AG08395 (cell line): Measurements from ENCODE around the gene MAPT.
"Not testable (repeated sequence)": the region's sequence is repeated elsewhere in the genome, so short reads cannot be mapped to it uniquely, and the experiment has no call there.

Experiments used
- DNase-seq: peaks from one replicate; pipeline ENCODE4 v3.0.0; 2012; ENCODE audit warnings: mixed read lengths, low spot score

Gene MAPT

DNA sequence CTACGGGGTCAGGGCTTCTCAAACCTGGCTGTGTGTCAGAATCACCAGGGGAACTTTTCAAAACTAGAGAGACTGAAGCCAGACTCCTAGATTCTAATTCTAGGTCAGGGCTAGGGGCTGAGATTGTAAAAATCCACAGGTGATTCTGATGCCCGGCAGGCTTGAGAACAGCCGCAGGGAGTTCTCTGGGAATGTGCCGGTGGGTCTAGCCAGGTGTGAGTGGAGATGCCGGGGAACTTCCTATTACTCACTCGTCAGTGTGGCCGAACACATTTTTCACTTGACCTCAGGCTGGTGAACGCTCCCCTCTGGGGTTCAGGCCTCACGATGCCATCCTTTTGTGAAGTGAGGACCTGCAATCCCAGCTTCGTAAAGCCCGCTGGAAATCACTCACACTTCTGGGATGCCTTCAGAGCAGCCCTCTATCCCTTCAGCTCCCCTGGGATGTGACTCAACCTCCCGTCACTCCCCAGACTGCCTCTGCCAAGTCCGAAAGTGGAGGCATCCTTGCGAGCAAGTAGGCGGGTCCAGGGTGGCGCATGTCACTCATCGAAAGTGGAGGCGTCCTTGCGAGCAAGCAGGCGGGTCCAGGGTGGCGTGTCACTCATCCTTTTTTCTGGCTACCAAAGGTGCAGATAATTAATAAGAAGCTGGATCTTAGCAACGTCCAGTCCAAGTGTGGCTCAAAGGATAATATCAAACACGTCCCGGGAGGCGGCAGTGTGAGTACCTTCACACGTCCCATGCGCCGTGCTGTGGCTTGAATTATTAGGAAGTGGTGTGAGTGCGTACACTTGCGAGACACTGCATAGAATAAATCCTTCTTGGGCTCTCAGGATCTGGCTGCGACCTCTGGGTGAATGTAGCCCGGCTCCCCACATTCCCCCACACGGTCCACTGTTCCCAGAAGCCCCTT is 115.6 kb downstream of the MAPT start:
- no peak for DNase-seq

DNA sequence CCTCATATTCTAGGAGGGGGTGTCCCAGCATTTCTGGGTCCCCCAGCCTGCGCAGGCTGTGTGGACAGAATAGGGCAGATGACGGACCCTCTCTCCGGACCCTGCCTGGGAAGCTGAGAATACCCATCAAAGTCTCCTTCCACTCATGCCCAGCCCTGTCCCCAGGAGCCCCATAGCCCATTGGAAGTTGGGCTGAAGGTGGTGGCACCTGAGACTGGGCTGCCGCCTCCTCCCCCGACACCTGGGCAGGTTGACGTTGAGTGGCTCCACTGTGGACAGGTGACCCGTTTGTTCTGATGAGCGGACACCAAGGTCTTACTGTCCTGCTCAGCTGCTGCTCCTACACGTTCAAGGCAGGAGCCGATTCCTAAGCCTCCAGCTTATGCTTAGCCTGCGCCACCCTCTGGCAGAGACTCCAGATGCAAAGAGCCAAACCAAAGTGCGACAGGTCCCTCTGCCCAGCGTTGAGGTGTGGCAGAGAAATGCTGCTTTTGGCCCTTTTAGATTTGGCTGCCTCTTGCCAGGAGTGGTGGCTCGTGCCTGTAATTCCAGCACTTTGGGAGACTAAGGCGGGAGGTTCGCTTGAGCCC is 116.3 kb downstream of the MAPT start:
- DNase-seq, result no peak

DNA sequence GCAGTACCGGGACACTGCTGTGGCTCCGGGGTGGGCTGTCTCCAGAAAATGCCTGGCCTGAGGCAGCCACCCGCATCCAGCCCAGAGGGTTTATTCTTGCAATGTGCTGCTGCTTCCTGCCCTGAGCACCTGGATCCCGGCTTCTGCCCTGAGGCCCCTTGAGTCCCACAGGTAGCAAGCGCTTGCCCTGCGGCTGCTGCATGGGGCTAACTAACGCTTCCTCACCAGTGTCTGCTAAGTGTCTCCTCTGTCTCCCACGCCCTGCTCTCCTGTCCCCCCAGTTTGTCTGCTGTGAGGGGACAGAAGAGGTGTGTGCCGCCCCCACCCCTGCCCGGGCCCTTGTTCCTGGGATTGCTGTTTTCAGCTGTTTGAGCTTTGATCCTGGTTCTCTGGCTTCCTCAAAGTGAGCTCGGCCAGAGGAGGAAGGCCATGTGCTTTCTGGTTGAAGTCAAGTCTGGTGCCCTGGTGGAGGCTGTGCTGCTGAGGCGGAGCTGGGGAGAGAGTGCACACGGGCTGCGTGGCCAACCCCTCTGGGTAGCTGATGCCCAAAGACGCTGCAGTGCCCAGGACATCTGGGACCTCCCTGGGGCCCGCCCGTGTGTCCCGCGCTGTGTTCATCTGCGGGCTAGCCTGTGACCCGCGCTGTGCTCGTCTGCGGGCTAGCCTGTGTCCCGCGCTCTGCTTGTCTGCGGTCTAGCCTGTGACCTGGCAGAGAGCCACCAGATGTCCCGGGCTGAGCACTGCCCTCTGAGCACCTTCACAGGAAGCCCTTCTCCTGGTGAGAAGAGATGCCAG is 117.6 kb downstream of the MAPT start:
- no peak for DNase-seq

DNA sequence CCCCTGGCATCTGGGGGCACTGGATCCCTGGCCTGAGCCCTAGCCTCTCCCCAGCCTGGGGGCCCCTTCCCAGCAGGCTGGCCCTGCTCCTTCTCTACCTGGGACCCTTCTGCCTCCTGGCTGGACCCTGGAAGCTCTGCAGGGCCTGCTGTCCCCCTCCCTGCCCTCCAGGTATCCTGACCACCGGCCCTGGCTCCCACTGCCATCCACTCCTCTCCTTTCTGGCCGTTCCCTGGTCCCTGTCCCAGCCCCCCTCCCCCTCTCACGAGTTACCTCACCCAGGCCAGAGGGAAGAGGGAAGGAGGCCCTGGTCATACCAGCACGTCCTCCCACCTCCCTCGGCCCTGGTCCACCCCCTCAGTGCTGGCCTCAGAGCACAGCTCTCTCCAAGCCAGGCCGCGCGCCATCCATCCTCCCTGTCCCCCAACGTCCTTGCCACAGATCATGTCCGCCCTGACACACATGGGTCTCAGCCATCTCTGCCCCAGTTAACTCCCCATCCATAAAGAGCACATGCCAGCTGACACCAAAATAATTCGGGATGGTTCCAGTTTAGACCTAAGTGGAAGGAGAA is 118.2 kb downstream of the MAPT start:
- no peak for DNase-seq

DNA sequence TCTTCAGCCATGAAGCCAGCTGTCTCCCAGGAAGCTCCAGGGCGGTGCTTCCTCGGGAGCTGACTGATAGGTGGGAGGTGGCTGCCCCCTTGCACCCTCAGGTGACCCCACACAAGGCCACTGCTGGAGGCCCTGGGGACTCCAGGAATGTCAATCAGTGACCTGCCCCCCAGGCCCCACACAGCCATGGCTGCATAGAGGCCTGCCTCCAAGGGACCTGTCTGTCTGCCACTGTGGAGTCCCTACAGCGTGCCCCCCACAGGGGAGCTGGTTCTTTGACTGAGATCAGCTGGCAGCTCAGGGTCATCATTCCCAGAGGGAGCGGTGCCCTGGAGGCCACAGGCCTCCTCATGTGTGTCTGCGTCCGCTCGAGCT is 118.8 kb downstream of the MAPT start:
- DNase-seq, result no peak

DNA sequence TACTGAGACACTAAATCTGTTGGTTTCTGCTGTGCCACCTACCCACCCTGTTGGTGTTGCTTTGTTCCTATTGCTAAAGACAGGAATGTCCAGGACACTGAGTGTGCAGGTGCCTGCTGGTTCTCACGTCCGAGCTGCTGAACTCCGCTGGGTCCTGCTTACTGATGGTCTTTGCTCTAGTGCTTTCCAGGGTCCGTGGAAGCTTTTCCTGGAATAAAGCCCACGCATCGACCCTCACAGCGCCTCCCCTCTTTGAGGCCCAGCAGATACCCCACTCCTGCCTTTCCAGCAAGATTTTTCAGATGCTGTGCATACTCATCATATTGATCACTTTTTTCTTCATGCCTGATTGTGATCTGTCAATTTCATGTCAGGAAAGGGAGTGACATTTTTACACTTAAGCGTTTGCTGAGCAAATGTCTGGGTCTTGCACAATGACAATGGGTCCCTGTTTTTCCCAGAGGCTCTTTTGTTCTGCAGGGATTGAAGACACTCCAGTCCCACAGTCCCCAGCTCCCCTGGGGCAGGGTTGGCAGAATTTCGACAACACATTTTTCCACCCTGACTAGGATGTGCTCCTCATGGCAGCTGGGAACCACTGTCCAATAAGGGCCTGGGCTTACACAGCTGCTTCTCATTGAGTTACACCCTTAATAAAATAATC is 119.3 kb downstream of the MAPT start:
- DNase-seq, result peak; percentile 93

DNA sequence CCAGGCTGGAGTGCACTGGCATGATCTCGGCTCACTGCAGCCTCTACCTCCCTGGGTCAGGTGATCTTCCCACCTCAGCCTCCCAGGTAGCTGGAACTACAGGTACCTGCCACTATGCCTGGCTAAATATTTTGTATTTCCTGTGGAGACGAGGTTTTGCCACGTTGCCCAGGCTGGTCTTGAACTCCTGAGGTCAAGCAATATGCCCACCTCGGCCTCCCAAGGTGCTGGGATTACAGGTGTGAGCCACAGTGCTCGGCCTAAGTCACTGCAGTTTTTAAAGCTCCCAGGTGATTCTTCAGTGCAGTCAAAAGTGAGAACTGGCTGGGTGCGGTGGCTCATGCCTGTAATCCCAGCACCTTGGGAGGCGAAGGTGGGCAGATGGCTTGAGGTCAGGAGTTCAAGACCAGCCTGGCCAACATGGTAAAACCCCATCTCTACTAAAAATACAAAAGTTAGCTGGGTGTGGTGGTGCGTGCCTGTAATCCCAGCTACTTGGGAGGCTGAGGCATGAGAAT is 125.1 kb downstream of the MAPT start:
- not testable (repeated sequence) for DNase-seq

DNA sequence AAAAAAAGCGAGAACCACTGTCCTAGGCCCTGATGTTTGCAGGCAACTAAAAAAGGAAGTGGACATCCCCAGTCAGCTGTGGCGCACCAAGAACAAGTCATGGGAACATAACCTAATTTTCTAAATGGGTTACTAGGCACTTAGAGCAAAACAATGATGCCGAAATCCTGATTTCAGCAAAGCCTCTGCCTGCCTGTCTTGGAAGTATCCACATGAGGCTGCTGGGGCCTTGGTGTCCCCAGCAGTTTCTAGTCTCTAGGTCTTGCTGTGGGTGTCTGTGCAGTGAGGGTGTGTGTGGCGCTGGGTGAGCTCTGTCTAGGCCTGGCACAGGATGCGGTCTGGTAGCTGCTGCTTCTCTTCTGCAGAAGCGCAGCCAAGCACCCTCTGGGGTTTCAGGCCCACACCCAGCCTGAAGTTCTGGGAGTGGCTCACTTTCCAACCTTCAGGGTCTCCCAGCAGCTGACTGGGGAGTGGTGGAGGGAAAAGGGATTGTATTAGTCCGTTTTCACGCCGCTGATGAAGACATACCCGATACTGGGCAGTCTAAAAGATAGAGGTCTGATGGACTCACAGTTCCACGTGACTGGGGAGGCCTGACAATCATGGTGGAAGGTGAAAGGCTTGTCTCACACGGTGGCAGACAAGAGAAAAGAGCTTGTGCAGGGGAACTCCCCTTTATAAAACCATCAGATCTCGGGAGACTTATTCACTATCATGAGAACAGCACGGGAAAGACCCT is 125.8 kb downstream of the MAPT start:
- no peak for DNase-seq

DNA sequence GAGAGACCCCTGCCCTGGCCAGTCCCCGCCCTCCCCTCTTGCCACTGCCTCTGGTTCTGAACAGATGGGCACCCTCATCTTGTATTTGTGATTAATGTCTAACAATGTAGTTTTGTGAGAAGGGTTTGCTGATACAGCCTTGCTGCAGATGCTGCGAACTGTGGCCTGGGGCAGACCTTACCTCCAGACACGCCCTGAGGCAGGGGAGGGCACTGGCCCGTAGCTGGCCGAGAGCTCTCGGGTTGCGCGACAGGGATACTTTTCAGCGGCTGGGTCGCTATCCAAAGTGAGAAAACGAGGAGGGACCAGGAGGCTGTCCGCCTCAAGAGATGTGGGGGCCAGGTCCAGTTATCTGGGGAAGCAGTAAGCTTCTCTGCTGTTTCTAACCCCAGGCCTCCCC is 126.6 kb downstream of the MAPT start:
- DNase-seq, result no peak

DNA sequence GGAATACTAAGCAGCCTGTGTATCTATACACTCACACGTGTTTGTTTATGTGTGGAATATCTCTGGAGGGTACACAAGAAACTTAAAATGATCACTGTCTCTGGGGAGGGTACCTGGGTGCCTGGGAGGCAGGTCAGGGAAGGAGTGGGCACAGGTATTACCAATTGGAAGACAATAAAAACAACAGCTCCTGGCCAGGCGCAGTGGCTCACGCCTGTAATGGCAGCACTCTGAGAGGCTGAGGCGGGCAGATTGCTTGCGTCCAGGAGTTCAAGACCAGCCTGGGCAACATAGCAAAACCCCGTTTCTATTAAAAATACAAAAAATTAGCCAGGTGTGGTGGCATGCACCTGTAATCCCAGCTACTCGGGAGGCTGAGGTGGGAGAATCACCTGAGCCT is 129.0 kb downstream of the MAPT start:
- not testable (repeated sequence) for DNase-seq

DNA sequence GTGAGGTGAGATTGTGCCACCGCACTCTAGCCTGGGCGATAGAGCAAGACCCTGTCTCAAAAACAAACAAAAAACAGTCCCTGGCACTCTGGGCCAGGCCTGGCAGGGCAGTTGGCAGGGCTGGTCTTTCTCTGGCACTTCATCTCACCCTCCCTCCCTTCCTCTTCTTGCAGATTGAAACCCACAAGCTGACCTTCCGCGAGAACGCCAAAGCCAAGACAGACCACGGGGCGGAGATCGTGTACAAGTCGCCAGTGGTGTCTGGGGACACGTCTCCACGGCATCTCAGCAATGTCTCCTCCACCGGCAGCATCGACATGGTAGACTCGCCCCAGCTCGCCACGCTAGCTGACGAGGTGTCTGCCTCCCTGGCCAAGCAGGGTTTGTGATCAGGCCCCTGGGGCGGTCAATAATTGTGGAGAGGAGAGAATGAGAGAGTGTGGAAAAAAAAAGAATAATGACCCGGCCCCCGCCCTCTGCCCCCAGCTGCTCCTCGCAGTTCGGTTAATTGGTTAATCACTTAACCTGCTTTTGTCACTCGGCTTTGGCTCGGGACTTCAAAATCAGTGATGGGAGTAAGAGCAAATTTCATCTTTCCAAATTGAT is 129.5 kb downstream of the MAPT start:
- no peak for DNase-seq

DNA sequence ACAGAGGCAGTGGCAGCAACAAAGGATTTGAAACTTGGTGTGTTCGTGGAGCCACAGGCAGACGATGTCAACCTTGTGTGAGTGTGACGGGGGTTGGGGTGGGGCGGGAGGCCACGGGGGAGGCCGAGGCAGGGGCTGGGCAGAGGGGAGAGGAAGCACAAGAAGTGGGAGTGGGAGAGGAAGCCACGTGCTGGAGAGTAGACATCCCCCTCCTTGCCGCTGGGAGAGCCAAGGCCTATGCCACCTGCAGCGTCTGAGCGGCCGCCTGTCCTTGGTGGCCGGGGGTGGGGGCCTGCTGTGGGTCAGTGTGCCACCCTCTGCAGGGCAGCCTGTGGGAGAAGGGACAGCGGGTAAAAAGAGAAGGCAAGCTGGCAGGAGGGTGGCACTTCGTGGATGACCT is 130.2 kb downstream of the MAPT start:
- no peak for DNase-seq

DNA sequence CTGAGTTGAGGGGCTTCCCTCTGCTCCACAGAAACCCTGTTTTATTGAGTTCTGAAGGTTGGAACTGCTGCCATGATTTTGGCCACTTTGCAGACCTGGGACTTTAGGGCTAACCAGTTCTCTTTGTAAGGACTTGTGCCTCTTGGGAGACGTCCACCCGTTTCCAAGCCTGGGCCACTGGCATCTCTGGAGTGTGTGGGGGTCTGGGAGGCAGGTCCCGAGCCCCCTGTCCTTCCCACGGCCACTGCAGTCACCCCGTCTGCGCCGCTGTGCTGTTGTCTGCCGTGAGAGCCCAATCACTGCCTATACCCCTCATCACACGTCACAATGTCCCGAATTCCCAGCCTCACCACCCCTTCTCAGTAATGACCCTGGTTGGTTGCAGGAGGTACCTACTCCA is 130.7 kb downstream of the MAPT start:
- no peak for DNase-seq

DNA sequence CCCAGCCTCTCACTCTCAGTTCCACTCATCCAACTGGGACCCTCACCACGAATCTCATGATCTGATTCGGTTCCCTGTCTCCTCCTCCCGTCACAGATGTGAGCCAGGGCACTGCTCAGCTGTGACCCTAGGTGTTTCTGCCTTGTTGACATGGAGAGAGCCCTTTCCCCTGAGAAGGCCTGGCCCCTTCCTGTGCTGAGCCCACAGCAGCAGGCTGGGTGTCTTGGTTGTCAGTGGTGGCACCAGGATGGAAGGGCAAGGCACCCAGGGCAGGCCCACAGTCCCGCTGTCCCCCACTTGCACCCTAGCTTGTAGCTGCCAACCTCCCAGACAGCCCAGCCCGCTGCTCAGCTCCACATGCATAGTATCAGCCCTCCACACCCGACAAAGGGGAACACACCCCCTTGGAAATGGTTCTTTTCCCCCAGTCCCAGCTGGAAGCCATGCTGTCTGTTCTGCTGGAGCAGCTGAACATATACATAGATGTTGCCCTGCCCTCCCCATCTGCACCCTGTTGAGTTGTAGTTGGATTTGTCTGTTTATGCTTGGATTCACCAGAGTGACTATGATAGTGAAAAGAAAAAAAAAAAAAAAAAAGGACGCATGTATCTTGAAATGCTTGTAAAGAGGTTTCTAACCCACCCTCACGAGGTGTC is 131.3 kb downstream of the MAPT start:
- DNase-seq, result no peak

DNA sequence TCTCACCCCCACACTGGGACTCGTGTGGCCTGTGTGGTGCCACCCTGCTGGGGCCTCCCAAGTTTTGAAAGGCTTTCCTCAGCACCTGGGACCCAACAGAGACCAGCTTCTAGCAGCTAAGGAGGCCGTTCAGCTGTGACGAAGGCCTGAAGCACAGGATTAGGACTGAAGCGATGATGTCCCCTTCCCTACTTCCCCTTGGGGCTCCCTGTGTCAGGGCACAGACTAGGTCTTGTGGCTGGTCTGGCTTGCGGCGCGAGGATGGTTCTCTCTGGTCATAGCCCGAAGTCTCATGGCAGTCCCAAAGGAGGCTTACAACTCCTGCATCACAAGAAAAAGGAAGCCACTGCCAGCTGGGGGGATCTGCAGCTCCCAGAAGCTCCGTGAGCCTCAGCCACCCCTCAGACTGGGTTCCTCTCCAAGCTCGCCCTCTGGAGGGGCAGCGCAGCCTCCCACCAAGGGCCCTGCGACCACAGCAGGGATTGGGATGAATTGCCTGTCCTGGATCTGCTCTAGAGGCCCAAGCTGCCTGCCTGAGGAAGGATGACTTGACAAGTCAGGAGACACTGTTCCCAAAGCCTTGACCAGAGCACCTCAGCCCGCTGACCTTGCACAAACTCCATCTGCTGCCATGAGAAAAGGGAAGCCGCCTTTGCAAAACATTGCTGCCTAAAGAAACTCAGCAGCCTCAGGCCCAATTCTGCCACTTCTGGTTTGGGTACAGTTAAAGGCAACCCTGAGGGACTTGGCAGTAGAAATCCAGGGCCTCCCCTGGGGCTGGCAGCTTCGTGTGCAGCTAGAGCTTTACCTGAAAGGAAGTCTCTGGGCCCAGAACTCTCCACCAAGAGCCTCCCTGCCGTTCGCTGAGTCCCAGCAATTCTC is 132.1 kb downstream of the MAPT start:
- DNase-seq, result no peak

DNA sequence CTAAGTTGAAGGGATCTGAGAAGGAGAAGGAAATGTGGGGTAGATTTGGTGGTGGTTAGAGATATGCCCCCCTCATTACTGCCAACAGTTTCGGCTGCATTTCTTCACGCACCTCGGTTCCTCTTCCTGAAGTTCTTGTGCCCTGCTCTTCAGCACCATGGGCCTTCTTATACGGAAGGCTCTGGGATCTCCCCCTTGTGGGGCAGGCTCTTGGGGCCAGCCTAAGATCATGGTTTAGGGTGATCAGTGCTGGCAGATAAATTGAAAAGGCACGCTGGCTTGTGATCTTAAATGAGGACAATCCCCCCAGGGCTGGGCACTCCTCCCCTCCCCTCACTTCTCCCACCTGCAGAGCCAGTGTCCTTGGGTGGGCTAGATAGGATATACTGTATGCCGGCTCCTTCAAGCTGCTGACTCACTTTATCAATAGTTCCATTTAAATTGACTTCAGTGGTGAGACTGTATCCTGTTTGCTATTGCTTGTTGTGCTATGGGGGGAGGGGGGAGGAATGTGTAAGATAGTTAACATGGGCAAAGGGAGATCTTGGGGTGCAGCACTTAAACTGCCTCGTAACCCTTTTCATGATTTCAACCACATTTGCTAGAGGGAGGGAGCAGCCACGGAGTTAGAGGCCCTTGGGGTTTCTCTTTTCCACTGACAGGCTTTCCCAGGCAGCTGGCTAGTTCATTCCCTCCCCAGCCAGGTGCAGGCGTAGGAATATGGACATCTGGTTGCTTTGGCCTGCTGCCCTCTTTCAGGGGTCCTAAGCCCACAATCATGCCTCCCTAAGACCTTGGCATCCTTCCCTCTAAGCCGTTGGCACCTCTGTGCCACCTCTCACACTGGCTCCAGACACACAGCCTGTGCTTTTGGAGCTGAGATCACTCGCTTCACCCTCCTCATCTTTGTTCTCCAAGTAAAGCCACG is 133.0 kb downstream of the MAPT start:
- no peak for DNase-seq

DNA sequence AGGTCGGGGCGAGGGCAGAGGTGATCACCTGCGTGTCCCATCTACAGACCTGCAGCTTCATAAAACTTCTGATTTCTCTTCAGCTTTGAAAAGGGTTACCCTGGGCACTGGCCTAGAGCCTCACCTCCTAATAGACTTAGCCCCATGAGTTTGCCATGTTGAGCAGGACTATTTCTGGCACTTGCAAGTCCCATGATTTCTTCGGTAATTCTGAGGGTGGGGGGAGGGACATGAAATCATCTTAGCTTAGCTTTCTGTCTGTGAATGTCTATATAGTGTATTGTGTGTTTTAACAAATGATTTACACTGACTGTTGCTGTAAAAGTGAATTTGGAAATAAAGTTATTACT is 133.6 kb downstream of the MAPT start:
- DNase-seq, result no peak

DNA sequence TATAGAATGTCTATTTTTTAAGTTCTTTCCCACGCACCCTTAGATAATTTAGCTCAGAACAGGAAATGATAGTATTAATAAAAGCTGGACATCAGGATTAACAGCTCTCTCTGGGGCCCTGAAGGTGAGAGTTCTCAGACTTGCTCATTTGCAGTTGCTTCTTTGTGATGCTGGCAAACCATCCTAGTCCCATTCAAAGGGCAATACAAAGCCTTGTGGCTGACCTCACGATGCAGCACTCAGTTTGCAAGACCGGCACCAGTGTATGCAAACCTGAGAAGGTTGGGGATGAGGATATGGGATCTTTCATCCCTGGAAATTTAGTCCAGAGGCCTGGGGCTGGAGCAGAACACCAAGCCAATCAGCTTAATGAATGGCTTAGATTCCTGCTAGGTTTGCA is 134.0 kb downstream of the MAPT start:
- no peak for DNase-seq
